PC-9 (cell line): ENCODE measurements around the gene CYS1.

ENCODE experiments used
- EZH2 ChIP-seq: fragments of 200-600 bp; sonication (generic); IDR thresholded peaks from 2 replicates; pipeline ENCODE4 v1.8.0; 2017; ENCODE audit warnings: antibody characterized with exemption, low read depth
- TF ChIP-seq, protein P1 (sequence below): fragments of 200-600 bp; sonication (generic); conservative IDR thresholded peaks from 2 replicates; pipeline ENCODE4 v1.6.1; 2017; ENCODE audit warnings: mixed run types, antibody characterized with exemption, mild to moderate bottlenecking, moderate library complexity

DNA sequence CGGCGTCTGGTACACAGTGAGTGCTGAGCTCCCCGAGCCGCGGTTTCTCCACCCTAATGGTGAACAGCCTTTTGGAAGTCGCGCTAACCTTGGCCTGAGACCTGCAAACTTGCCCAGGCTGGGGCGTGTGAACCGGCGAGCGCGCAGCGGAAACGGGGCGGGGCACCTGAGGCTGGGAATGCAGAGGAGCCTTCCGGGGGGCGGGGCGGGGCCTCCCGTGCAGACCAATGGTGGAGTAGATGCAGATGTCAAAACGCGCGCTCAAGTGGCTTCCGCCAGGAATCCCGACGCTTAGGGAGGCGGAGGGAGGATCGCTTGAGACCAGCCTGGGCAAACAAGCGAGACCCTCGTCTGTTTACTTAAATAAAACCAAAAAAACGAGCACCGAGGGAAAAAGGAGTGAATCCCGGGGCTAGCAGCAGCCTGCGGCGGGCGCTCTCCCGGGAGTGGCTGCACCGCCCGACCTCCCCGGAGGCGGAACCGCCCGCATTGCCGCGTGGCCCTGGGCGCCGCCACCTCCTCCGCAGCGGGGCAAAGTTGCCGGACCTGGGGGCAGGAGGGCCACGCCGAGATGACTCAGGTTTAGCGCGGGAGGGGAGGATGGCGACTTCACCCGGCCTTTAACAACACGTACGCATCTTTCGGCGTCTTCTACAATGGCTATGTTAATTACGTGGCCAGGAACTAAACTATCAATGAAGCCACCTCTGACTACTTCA is 40.1 kb upstream of the CYS1 start:
- TF ChIP-seq, protein P1, sequence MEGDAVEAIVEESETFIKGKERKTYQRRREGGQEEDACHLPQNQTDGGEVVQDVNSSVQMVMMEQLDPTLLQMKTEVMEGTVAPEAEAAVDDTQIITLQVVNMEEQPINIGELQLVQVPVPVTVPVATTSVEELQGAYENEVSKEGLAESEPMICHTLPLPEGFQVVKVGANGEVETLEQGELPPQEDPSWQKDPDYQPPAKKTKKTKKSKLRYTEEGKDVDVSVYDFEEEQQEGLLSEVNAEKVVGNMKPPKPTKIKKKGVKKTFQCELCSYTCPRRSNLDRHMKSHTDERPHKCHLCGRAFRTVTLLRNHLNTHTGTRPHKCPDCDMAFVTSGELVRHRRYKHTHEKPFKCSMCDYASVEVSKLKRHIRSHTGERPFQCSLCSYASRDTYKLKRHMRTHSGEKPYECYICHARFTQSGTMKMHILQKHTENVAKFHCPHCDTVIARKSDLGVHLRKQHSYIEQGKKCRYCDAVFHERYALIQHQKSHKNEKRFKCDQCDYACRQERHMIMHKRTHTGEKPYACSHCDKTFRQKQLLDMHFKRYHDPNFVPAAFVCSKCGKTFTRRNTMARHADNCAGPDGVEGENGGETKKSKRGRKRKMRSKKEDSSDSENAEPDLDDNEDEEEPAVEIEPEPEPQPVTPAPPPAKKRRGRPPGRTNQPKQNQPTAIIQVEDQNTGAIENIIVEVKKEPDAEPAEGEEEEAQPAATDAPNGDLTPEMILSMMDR = no peak
- TF ChIP-seq EZH2 = no peak
